HepG2 (cell line): Measurements from ENCODE around the gene RRP36. TPM values are rescaled to one million over a fixed set of nuclear protein-coding genes. Genes with fewer than 3 reads are reported as not detected.
A peak's percentile ranks its signal among the peaks of the same experiment; 100 is the strongest.

Experiments
- ATF4 ChIP-seq, 2 experiments: fragments of 450-650 bp in 1 of 2; sonication (generic) in 1 of 2; formaldehyde crosslinking; IDR thresholded peaks; 2 replicates each; pipeline versions ENCODE4 v1.5.0 to v1.8.0; 2020 to 2022; ENCODE audit warnings: mild to moderate bottlenecking in 1 of 2, missing genetic modification reagents in 1 of 2
- ETS1 ChIP-seq: sonication (generic); formaldehyde crosslinking; IDR thresholded peaks from 2 replicates; pipeline ENCODE4 v1.4.0; 2020; ENCODE audit warnings: missing genetic modification reagents
- FOXO1 ChIP-seq: sonication (generic); formaldehyde crosslinking; IDR thresholded peaks from 2 replicates; pipeline ENCODE4 v1.4.0; 2020; ENCODE audit warnings: missing genetic modification reagents
- GATAD1 ChIP-seq: IDR thresholded peaks from 2 replicates; pipeline ENCODE4 v1.6.1; 2016; ENCODE audit warnings: missing genetic modification reagents, missing compliant biosample characterization
- HOXA3 ChIP-seq: sonication (generic); formaldehyde crosslinking; IDR thresholded peaks from 2 replicates; pipeline ENCODE4 v1.5.0; 2020; ENCODE audit warnings: missing genetic modification reagents
- KDM1A ChIP-seq: IDR thresholded peaks from 2 replicates; pipeline ENCODE4 v1.6.1; 2016; ENCODE audit warnings: missing compliant biosample characterization
- KMT2A ChIP-seq: sonication (generic); formaldehyde crosslinking; IDR thresholded peaks from 2 replicates; pipeline ENCODE4 v1.4.0; 2020; ENCODE audit warnings: missing genetic modification reagents
- MIER3 ChIP-seq: IDR thresholded peaks from 2 replicates; pipeline ENCODE4 v1.6.1; 2016; ENCODE audit warnings: missing compliant biosample characterization, borderline replicate concordance
- NR2F6 ChIP-seq, 2 experiments: IDR thresholded peaks; 2 replicates each; pipeline ENCODE4 v1.6.1; 2016; ENCODE audit warnings: antibody characterized with exemption in 1 of 2, mild to moderate bottlenecking in 1 of 2
- RELA ChIP-seq: sonication (generic); formaldehyde crosslinking; IDR thresholded peaks from 2 replicates; pipeline ENCODE4 v1.4.0; 2020; ENCODE audit warnings: missing genetic modification reagents
- RFX1 ChIP-seq: fragments of 450-650 bp; IDR thresholded peaks from 2 replicates; pipeline ENCODE4 v1.6.1; 2017
- RFXAP ChIP-seq: sonication (generic); formaldehyde crosslinking; IDR thresholded peaks from 2 replicates; pipeline ENCODE4 v1.4.0; 2020; ENCODE audit warnings: missing genetic modification reagents, borderline replicate concordance
- TEAD2 ChIP-seq: sonication (generic); formaldehyde crosslinking; IDR thresholded peaks from 2 replicates; pipeline ENCODE4 v1.9.0; 2021; ENCODE audit warnings: missing genetic modification reagents
- TEF ChIP-seq: sonication (generic); formaldehyde crosslinking; IDR thresholded peaks from 2 replicates; pipeline ENCODE4 v1.5.0; 2020; ENCODE audit warnings: missing genetic modification reagents
- ZBED4 ChIP-seq: sonication (generic); formaldehyde crosslinking; IDR thresholded peaks from 2 replicates; pipeline ENCODE4 v1.4.0; 2020; ENCODE audit warnings: missing genetic modification reagents, borderline replicate concordance
- ZBTB21 ChIP-seq: sonication (generic); formaldehyde crosslinking; IDR thresholded peaks from 2 replicates; pipeline ENCODE4 v1.4.0; 2020; ENCODE audit warnings: missing genetic modification reagents
- ZBTB34 ChIP-seq: sonication (generic); formaldehyde crosslinking; IDR thresholded peaks from 2 replicates; pipeline ENCODE4 v1.8.0; 2022; ENCODE audit warnings: mild to moderate bottlenecking, missing genetic modification reagents
- ZNF710 ChIP-seq: sonication (generic); formaldehyde crosslinking; IDR thresholded peaks from 2 replicates; pipeline ENCODE4 v1.5.0; 2020; ENCODE audit warnings: mild to moderate bottlenecking, missing genetic modification reagents, borderline replicate concordance
- polyA plus RNA-seq, 8 experiments: library from polyadenylated mRNA; depleted of rRNA in 3 of 8; stranded (reverse) in 7 of 8; unstranded in 1 of 8; fragments of >200 nt; fragmentation: Illumina TruSeq in 4 of 8; extraction: Trizol in 4 of 8; gene quantifications; 2 replicates each; pipeline versions ENCODE4 v1.2.1 to v1.2.3, GENCODE V29; 2011 to 2016; ENCODE audit warnings: low read depth in 4 of 8, missing spikeins in 1 of 8, mixed read lengths in 1 of 8; ENCODE audit not compliant: insufficient read depth in 1 of 8
- total RNA-seq, 5 experiments: library from RNA; depleted of rRNA; stranded (reverse); fragments of >200 nt; fragmentation: Illumina TruSeq; extraction: Trizol; gene quantifications; 2 replicates each; pipeline ENCODE4 v1.2.3, GENCODE V29; 2016; ENCODE audit warnings: low read depth in 1 of 5

The RRP36 gene
- total and polyA plus RNA-seq, 2 of the 13 experiments (the other 11 are each of a cell fraction or from before 2014, with no cell fraction given), result 29.5 to 144 TPM

GRCh38 chr6:43059168-43060033 lies 38.0 kb downstream of the RRP36 start, which contains the start of the genes KLC4 and MRPL2 (continued):
- peak; percentile 47; the same call in 1 of the 2 replicates for TF ChIP-seq ZNF710 (CRISPR knock-in tag)
- no peak for TF ChIP-seq RFX1
- TF ChIP-seq KMT2A, result peak; percentile 95
- TF ChIP-seq NR2F6 (IDR thresholded peaks at IDR 0.05), result peak; percentile 76
- TF ChIP-seq NR2F6 (CRISPR knock-in tag; IDR thresholded peaks at IDR 0.05), result peak; percentile 94
- peak; percentile 70 for TF ChIP-seq ZBTB21
- TF ChIP-seq HOXA3 (CRISPR knock-in tag), result peak; percentile 99
- no peak for TF ChIP-seq ZBTB34 (CRISPR knock-in tag)
- no peak for TF ChIP-seq KDM1A (CRISPR knock-in tag)
- peak; percentile 86 for TF ChIP-seq RFXAP (CRISPR knock-in tag)
- peak; percentile 78 for TF ChIP-seq FOXO1 (CRISPR knock-in tag)
- TF ChIP-seq TEAD2 (CRISPR knock-in tag), result peak; percentile 13; the same call in 1 of the 2 replicates
- TF ChIP-seq RELA (CRISPR knock-in tag), result no peak
- TF ChIP-seq ETS1, result peak; percentile 59; the same call in 1 of the 2 replicates
- no peak for TF ChIP-seq TEF (CRISPR knock-in tag)
- peak; percentile 27; the same call in 1 of the 2 replicates for TF ChIP-seq ZBED4 (CRISPR knock-in tag)
- peak; percentile 99 for TF ChIP-seq GATAD1 (CRISPR knock-in tag)
- peak; percentile 37 for TF ChIP-seq MIER3 (CRISPR knock-in tag)
- TF ChIP-seq ATF4 (CRISPR knock-in tag; IDR thresholded peaks at IDR 0.05), result no peak
